B cell (primary cell): Measurements from ENCODE around the gene FMN1.

Experiments used
- CTCF ChIP-seq: fragments of 200-600 bp; IDR thresholded peaks from one replicate; pipeline ENCODE4 v1.8.0; 2022; ENCODE audit warnings: antibody characterized with exemption, mild to moderate bottlenecking
- EZH2 ChIP-seq: IDR thresholded peaks from 2 replicates; pipeline ENCODE4 v1.6.1; 2012; ENCODE audit warnings: borderline replicate concordance, low read depth, mild to moderate bottlenecking, moderate library complexity, low read length; ENCODE audit not compliant: insufficient read depth, poor library complexity, severe bottlenecking

DNA sequence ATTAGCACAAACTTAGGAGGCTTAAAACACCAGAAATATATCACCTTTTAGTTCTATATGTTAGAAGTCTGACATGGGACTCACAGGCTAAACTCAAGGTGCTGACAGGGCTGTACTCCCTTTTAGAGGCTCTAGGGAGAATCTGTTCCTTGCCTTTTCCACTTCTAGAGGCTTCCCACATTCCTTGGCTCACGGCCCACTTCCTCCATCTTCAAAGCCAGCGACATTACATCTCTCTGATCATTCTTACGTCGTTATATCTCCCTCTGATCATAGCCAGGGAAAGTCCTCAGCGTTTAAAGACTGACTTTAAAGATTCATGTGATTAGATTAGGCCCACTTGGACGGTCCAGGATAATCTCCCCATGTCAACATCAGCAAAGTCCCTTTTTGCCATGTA lies 310.4 kb downstream of the FMN1 start:
- TF ChIP-seq EZH2 (no peak), CTCF (no peak)
